ENCODE measurements around the gene SLFN14. TPM values are rescaled to one million over a fixed set of nuclear protein-coding genes. Genes with fewer than 3 reads are reported as not detected.
"Not testable (repeated sequence)": the region's sequence is repeated elsewhere in the genome, so short reads cannot be mapped to it uniquely, and the experiment has no call there.

Gene SLFN14
- total RNA-seq, 2 donors from 2014 or later: 7.2 TPM; not detected in 1

DNA sequence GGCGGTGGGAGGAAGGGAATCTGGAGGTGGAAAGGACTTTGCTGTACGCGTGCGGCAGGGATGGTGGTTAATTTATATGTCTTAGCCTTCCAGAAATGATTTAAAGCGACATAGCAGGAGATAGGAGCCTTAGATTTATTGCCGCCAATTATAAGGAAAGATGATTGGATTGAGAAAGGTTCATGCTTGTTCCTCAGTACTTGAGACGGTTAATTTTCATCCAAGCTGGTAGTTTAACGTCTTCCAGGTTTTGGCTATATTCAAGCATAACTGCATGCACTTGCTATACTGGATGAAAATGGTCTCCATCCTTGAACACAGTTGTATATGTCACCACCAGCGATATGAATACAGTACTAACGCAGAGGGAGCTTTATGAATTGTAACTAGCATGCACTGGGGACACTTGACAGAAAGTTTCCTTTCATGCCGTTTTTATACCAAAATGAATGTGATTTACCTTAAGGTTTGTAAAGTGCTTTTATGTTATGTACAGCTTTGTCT lies 18.4 kb upstream of the SLFN14 start:
- peaks cover 4% of the 10 kb centered on the region for H3K36me3 Mint-ChIP-seq (ENCODE audit: low read depth)
- ATAC-seq: no peak
- peaks cover 15% of the 10 kb centered on the region for H3K4me1 Mint-ChIP-seq
- DNase-seq: no peak
- no peaks in the 10 kb centered on the region for H3K27me3 Mint-ChIP-seq
- H3K9me3 ChIP-seq (ENCODE audit: control insufficient read depth, low read length, poor library complexity, severe bottlenecking): no peaks in the 10 kb centered on the region
- H3K4me3 Mint-ChIP-seq: peak overlapping the region; percentile 98
- H3K27ac Mint-ChIP-seq: peak overlapping the region; percentile 100

DNA sequence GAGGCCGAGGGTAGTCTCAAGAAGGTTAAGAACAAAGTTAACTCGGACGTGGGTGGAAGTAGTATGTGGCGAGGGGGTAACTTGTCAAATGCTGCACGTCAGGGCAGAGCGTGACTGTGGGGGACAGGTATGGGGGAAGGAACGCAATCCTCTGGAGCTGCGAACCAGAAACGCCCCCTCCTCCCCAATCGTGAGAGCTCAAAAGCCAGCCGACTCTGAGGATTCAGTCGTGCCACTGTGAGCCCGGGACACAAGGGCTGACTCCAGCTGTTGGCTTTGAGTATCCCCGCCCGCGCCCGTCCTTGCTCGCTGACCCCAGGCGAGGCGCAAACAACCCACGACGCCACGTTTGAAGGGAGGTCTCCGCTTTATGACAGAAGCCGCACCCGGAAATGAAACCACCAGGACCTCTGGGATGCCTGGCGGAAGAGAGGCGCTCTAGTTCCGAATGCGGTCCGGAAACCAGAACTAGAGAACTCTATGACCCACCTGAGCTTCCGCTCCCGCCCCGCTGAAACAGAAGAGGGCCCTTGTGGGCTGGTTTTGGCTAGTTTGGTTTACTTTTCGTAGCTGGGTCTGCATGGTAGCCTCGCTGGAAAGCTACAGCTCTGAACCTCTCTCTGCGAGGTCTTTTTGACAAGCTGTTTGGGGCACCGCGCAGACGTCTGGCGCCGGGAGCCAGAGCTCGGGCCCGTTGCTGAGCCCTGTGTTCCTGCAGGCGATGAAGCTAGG lies 17.7 kb upstream of the SLFN14 start, which contains the start of gene PEX12:
Gene PEX12 (minus strand): TSS at position 375 of the 732 bp plus-strand sequence. CDS start 550 bp downstream, outside the sequence.
- Mint-ChIP-seq H3K4me3 (peak within 1 kb of the TSS; percentile 98), H3K4me1 (peaks cover 15% of the 10 kb centered on the region), H3K36me3 (ENCODE audit: low read depth) (peaks cover 4% of the 10 kb centered on the region), H3K27ac (peak within 1 kb of the TSS; percentile 100), H3K27me3 (no peaks in the 10 kb centered on the region)
- DNase-seq (peak; percentile 71 to 80 (median 74)), ATAC-seq (peak; percentile 98)
- no peaks in the 10 kb centered on the region for H3K9me3 ChIP-seq (ENCODE audit: control insufficient read depth, low read length, poor library complexity, severe bottlenecking)

DNA sequence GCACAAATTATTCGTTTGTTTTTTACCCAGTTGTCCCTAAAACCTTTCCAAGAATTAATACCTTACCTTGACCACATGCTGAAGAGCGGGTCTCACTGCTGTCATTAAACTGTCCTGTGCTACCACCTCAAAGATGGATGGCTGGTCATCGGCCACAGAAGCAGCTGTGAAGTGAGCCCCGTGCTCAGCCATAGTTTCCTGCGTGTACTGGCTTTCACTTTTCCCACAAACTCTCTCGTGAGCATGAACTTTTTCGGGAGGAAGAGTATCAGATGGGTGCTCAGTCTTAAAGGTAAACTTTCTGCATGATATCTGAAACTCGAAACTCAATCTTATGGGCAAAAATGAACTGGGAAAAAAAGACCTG lies 17.2 kb upstream of the SLFN14 start:
- Mint-ChIP-seq H3K36me3 (ENCODE audit: low read depth) (peaks cover 4% of the 10 kb centered on the region), H3K27me3 (no peaks in the 10 kb centered on the region), H3K4me1 (peaks cover 15% of the 10 kb centered on the region), H3K27ac (peak overlapping the region; percentile 100), H3K4me3 (peak overlapping the region; percentile 98)
- DNase-seq (no peak), ATAC-seq (no peak)
- no peaks in the 10 kb centered on the region for H3K9me3 ChIP-seq (ENCODE audit: control insufficient read depth, low read length, poor library complexity, severe bottlenecking)

DNA sequence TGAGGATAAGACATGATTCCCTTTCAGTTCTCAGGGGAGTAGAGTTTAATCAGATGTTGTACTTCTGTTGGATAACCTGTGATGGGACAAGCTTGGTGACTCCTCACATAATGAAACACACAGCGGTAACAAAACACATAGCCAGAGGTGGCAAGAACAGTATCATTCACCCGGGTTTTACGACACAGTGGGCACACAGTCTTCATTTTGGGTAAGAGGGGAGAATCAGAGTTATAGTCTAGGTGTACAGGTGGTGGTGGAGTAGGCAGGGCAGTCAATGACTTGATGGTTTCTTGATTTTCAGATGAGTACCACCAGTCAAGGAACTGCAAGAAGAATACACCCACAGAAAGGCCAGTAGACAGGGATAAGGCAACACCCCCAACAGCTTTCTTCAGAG lies 15.1 kb upstream of the SLFN14 start:
- no peak for ATAC-seq
- Mint-ChIP-seq H3K4me1 (peaks cover 15% of the 10 kb centered on the region), H3K4me3 (no peak overlapping the region), H3K27ac (no peak overlapping the region), H3K27me3 (no peaks in the 10 kb centered on the region), H3K36me3 (ENCODE audit: low read depth) (peaks cover 4% of the 10 kb centered on the region)
- DNase-seq: no peak
- no peaks in the 10 kb centered on the region for H3K9me3 ChIP-seq (ENCODE audit: control insufficient read depth, low read length, poor library complexity, severe bottlenecking)

DNA sequence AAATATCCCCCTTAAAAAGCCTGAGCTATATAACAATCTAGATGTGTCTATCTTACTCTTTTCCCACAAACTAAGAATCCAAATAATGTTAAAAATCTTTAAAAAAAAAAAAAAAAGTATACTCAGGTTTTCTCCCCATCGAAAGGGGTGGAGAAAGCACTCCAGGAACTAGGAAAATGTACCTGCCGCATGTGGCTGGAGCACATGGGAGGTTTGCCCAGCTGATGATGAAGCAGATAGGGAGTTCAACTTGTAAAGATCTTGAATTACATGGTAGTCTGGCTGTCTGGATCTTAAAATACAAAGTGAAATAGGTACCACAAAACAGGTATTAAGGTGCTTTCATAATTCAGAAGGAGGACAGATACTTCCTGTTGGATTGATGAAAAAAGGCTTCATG lies 8.8 kb upstream of the SLFN14 start:
- no peaks in the 10 kb centered on the region for H3K9me3 ChIP-seq (ENCODE audit: control insufficient read depth, low read length, poor library complexity, severe bottlenecking)
- ATAC-seq (no peak), DNase-seq (no peak)
- Mint-ChIP-seq H3K36me3 (ENCODE audit: low read depth) (peaks cover 3% of the 10 kb centered on the region), H3K27ac (peak overlapping the region; percentile 59), H3K4me1 (peaks cover 24% of the 10 kb centered on the region), H3K27me3 (no peaks in the 10 kb centered on the region), H3K4me3 (peak overlapping the region; percentile 97)

DNA sequence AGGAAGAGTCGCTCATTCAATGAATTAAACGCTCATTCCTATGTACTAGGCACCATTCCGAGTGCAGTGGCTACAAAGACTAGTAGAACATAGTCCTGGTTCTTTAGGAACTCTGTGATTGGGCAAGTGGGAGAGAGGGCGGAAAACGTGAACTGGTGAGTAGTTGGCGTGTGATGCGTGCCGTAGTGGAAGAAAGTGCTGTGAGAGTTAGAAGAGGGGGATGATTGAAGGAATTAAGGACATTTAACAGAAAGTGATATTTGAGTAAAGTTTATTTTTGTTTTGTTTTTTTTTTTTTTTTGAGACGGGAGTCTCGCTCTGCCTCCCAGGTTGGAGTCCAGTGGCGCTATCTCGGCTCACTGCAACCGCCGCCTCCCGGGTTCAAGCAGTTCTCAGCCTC lies 7.9 kb upstream of the SLFN14 start:
- DNase-seq (peak in 1 of 3 donors; percentile 16), ATAC-seq (peak; percentile 22)
- H3K4me1 Mint-ChIP-seq: peaks cover 24% of the 10 kb centered on the region
- no peaks in the 10 kb centered on the region for H3K27me3 Mint-ChIP-seq
- H3K36me3 Mint-ChIP-seq (ENCODE audit: low read depth): peaks cover 3% of the 10 kb centered on the region
- no peaks in the 10 kb centered on the region for H3K9me3 ChIP-seq (ENCODE audit: control insufficient read depth, low read length, poor library complexity, severe bottlenecking)
- H3K27ac Mint-ChIP-seq: peak overlapping the region; percentile 96
- H3K4me3 Mint-ChIP-seq: peak overlapping the region; percentile 97

DNA sequence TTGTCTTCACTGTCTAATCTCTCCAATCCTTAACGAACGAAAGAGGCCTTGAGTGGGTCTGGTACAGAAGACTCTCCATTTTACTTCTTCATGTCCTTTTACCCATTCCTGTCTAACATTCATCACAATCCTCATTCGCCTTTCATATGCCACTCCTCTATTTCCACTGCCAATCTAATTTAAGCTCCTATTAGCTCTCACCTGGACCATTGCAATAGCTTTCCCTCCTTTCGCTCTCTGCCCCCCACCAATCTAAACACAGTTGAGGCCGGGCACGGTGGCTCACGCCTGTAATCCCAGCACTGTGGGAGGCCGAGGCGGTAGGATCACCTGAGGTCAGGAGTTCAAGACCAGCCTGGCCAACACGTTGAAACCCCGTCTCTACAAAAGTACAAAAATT lies 6.3 kb upstream of the SLFN14 start:
- no peak for DNase-seq

DNA sequence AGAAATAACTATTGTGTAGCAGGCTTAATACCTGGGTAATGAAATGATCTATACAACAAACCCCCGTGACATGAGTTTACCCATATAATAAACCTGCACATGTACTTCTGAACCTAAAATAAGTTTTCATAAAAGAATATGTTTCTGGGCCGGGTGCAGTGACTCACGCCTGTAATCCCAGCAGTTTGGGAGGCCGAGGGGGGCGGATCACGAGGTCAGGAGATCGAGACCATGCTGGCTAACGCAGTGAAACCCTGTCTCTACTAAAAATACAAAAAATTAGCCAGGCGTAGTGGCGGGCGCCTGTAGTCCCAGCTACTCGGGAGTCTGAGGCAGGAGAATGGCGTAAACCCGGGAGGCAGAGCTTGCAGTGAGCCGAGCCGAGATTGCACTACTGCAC lies 2.6 kb upstream of the SLFN14 start:
- not testable (repeated sequence) for H3K4me1 Mint-ChIP-seq; H3K9me3 ChIP-seq (ENCODE audit: control insufficient read depth, low read length, poor library complexity, severe bottlenecking); H3K36me3 Mint-ChIP-seq (ENCODE audit: low read depth); ATAC-seq; DNase-seq; H3K4me3 Mint-ChIP-seq; H3K27ac Mint-ChIP-seq
- H3K27me3 Mint-ChIP-seq: peaks cover 23% of the 10 kb centered on the region

More for the DNA sequence above, 6.3 kb upstream of the SLFN14 start:
- ATAC-seq: no peak
- Mint-ChIP-seq H3K4me1 (peaks cover 24% of the 10 kb centered on the region), H3K4me3 (peak overlapping the region; percentile 97), H3K27me3 (no peaks in the 10 kb centered on the region), H3K27ac (no peak overlapping the region), H3K36me3 (ENCODE audit: low read depth) (peaks cover 3% of the 10 kb centered on the region)
- H3K9me3 ChIP-seq (ENCODE audit: control insufficient read depth, low read length, poor library complexity, severe bottlenecking): no peaks in the 10 kb centered on the region

DNA sequence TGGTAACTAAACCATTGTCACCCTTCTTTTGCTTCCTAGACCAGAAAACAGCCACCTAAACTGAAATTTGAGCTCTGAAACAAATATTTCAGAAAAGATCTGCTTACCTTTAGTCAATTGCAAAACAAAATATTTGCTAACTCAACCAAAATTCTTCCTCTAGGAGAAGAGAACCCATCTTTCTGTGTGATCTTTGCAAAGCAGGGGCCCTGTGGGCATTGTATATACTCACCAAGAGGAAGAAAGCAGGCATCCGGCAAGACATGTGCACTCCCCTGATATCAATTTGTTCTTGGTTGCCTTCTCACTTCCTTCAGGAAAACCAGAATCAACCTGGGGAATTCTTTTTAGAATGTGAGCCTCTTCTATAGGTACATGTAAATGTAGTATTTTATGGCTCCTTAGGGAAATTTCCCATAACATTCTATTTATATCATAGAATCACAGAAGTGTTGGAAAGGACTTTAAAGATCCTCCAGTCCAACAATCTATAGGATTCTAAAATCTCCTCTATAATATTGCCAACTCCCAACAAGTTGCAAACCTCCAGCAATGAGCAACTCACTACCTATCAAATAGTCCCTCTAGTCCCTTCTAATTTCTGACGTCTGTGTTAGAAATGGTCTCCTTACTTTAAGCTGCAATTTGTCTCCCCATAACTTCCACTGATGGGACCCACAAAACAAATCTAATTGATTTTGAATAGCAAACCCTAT lies 966 bp downstream of the SLFN14 start:
- no peaks in the 10 kb centered on the region for H3K4me1 Mint-ChIP-seq
- no peak for ATAC-seq
- no peak overlapping the region for H3K27ac Mint-ChIP-seq

DNA sequence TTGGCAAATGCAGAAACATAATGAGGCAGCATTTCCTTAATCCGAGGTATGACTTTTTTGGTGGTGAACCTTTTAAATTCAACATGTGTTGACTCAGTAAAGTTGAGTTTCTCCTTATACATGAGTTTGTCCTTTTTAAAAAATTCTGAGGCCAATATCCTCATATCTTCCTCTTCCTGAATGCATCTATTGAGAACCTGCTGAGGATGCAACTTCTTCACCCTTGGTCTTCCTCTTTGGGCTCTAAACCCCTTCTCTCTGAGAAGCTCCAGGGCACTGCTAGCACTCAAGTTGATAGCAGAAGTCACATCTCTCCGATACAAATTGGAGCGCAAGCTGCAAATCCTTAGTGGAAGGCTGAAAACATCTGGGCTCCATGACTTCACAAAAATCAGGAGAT lies 3.3 kb downstream of the SLFN14 start:
- ATAC-seq: no peak
- H3K9me3 ChIP-seq (ENCODE audit: control insufficient read depth, low read length, poor library complexity, severe bottlenecking): no peaks in the 10 kb centered on the region
- DNase-seq: no peak
- no peaks in the 10 kb centered on the region for H3K4me1 Mint-ChIP-seq
- no peak overlapping the region for H3K4me3 Mint-ChIP-seq
- H3K36me3 Mint-ChIP-seq (ENCODE audit: low read depth): no peaks in the 10 kb centered on the region
- peaks cover 29% of the 10 kb centered on the region for H3K27me3 Mint-ChIP-seq
- H3K27ac Mint-ChIP-seq: no peak overlapping the region

More for the DNA sequence above, 966 bp downstream of the SLFN14 start:
- Mint-ChIP-seq H3K36me3 (ENCODE audit: low read depth) (no peaks in the 10 kb centered on the region), H3K27me3 (peaks cover 29% of the 10 kb centered on the region), H3K4me3 (no peak overlapping the region)
- no peak for DNase-seq
- no peaks in the 10 kb centered on the region for H3K9me3 ChIP-seq (ENCODE audit: control insufficient read depth, low read length, poor library complexity, severe bottlenecking)

DNA sequence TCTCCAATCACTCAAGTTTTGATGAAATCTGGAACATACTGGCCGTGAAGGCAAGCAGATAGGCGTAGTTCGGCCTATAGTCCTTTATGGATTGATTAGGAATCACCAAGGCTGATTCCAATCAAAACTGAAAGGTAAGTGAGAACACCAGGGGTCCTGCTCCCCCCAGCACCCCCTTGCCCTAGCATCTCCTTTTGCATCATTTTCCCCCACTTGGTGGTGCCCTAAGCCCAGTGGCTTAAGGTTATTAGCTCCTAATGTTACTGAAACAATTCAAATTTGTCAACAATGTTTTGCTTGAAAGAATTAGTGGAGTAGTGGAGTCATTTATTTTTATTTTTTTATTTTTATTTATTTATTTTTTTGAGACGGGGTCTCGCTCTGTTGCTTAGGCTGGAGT lies 4.9 kb downstream of the SLFN14 start:
- peaks cover 27% of the 10 kb centered on the region for H3K27me3 Mint-ChIP-seq
- ATAC-seq: no peak
- H3K36me3 Mint-ChIP-seq (ENCODE audit: low read depth): no peaks in the 10 kb centered on the region
- H3K9me3 ChIP-seq (ENCODE audit: control insufficient read depth, low read length, poor library complexity, severe bottlenecking): no peaks in the 10 kb centered on the region
- no peak overlapping the region for H3K4me3 Mint-ChIP-seq
- no peak overlapping the region for H3K27ac Mint-ChIP-seq
- DNase-seq: no peak
- H3K4me1 Mint-ChIP-seq: no peaks in the 10 kb centered on the region

DNA sequence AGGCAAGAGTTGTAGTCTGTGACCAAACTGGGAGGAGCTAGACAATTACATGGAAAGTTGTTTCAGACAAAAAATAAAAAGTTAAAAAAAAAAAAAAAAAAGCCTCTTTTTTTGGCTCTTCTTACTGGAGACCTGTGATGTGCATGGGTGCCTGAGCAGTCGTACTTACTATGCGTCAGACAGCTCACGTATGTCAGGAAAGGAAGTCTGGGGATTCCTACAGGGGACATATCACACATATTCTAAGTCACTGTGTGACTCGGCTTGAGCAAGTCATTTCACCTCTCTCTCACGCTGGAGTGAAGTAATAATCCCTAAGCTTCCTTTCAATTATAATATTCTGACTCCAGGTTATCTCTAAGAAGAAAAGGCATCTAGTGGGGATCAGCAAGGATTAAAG lies 6.0 kb downstream of the SLFN14 start:
- DNase-seq: no peak
- Mint-ChIP-seq H3K4me3 (no peak overlapping the region), H3K27ac (no peak overlapping the region), H3K27me3 (peaks cover 18% of the 10 kb centered on the region), H3K36me3 (ENCODE audit: low read depth) (no peaks in the 10 kb centered on the region), H3K4me1 (no peaks in the 10 kb centered on the region)
- H3K9me3 ChIP-seq (ENCODE audit: control insufficient read depth, low read length, poor library complexity, severe bottlenecking): no peaks in the 10 kb centered on the region
- no peak for ATAC-seq

DNA sequence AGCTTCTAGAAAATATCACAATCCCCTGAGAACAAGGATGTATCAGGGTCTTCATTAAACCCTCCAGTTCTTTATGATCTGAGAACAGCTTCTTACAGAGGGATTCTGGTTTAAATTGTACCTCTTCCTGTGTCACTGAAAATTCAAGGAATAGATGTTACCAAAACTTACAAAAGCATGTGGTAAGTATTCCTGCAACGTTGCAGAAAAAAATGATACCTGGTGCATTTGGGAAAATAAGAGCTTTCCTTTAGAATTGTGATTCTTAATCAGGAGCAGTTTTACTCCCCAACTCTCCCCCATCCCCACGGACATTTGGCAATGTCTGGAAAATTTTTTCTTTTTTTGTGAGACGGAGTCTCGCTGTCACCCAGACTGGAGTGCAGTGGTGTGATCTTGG lies 7.3 kb downstream of the SLFN14 start:
- Mint-ChIP-seq H3K27me3 (peaks cover 7% of the 10 kb centered on the region), H3K4me3 (no peak overlapping the region), H3K27ac (peak overlapping the region; percentile 19), H3K4me1 (no peaks in the 10 kb centered on the region), H3K36me3 (ENCODE audit: low read depth) (no peaks in the 10 kb centered on the region)
- no peak for ATAC-seq
- H3K9me3 ChIP-seq (ENCODE audit: control insufficient read depth, low read length, poor library complexity, severe bottlenecking): no peaks in the 10 kb centered on the region
- no peak for DNase-seq

All from T-helper 17 cell (primary cell).